Thyroid gland (tissue), 4 donors: Measurements from ENCODE around the gene RHOG. TPM values are rescaled to one million over a fixed set of nuclear protein-coding genes. Genes with fewer than 3 reads are reported as not detected.

Experiments
- DNase-seq, 2 donors: peaks; one replicate each; pipeline ENCODE4 v3.0.0-alpha.2; 2019
- H3K27ac ChIP-seq, 3 donors: fragments of 200-600 bp; sonication (generic); 1 replicate in 2 of 3; 2 replicates in 1 of 3; pipeline ENCODE4 v1.5.1; 2016 to 2019; ENCODE audit warnings: mild to moderate bottlenecking in 1 of 3, moderate library complexity in 1 of 3
- H3K27me3 ChIP-seq: fragments of 200-600 bp; sonication (generic); one replicate; pipeline ENCODE4 v1.5.1; 2019
- H3K36me3 ChIP-seq, 2 donors: fragments of 200-600 bp; sonication (generic); one replicate each; pipeline ENCODE4 v1.5.1; 2016 to 2019
- H3K4me1 ChIP-seq, 2 donors: fragments of 200-600 bp; sonication (generic); one replicate each; pipeline ENCODE4 v1.5.1; 2017 to 2019
- H3K4me3 ChIP-seq, 3 donors: fragments of 200-600 bp; sonication (generic); replicated peaks in 1 of 3; 1 replicate in 2 of 3; 2 replicates in 1 of 3; pipeline ENCODE4 v1.5.1; 2016; ENCODE audit warnings: mild to moderate bottlenecking in 1 of 3
- H3K9me3 ChIP-seq: fragments of 200-600 bp; sonication (generic); one replicate; pipeline ENCODE4 v1.5.1; 2017
- CTCF ChIP-seq, 6 experiments: fragments of 200-600 bp in 3 of 6; fragments of 450-650 bp in 3 of 6; sonication (generic) in 3 of 6; IDR thresholded peaks; one replicate each; pipeline ENCODE4 v1.5.1; 2016 to 2019; ENCODE audit warnings: antibody characterized with exemption in 6 of 6, mild to moderate bottlenecking in 2 of 6, inconsistent platforms in 1 of 6, moderate library complexity in 1 of 6
- POLR2A ChIP-seq, 2 donors: fragments of 450-650 bp; IDR thresholded peaks; one replicate each; pipeline ENCODE4 v1.6.1; 2017; ENCODE audit warnings: antibody characterized with exemption in 2 of 2, mild to moderate bottlenecking in 2 of 2, moderate library complexity in 1 of 2
- WGBS, 2 donors: methylation state at CpG; one replicate each; pipeline ENCODE4 v1.1.5; 2017; 5-methylcytosine and 5-hydroxymethylcytosine counted together
- intact Hi-C: fragments of 100-400 bp; cut with DNase I; formaldehyde crosslinking; loops from one replicate; pipeline ENCODE4 v1.15.1; 2023
- total RNA-seq, 4 donors: library from RNA; depleted of rRNA; stranded (reverse); fragments of >200 nt; gene quantifications; one replicate each; pipeline ENCODE4 v1.2.3, GENCODE V29; 2016

RHOG gene
- total RNA-seq, 4 donors from 2014 or later: 17.3 to 39.0 (median 27.8) TPM

GRCh38 chr11:3836903-3837302, 3.9 kb downstream of the RHOG start:
- Histone ChIP-seq H3K27me3 (no peaks in the 10 kb centered on the region), H3K27ac (no peak overlapping the region), H3K9me3 (no peaks in the 10 kb centered on the region), H3K36me3 (no peaks in the 10 kb centered on the region), H3K4me1 (peaks cover 0 to 40% of the 10 kb centered on the region in 2 donors), H3K4me3 (no peak overlapping the region)
- intact Hi-C loops: no loop called here
- WGBS, 2 donors: 73 to 81% methylated on average over 3 to 5 of the region's 5 CpGs
- TF ChIP-seq CTCF (IDR thresholded peaks at IDR 0.05): no peak
- no peak for DNase-seq

- H3K4me1 ChIP-seq: peaks cover 0 to 38% of the 10 kb centered on the region in 2 donors
- 79 to 80% methylated on average over 4 of the region's 4 CpGs for WGBS, 2 donors
- DNase-seq: no peak
- H3K36me3 ChIP-seq: no peaks in the 10 kb centered on the region
- TF ChIP-seq POLR2A (IDR thresholded peaks at IDR 0.05) (no peak), CTCF (IDR thresholded peaks at IDR 0.05) (no peak)
- no peaks in the 10 kb centered on the region for H3K9me3 ChIP-seq
- no peak overlapping the region for H3K27ac ChIP-seq
- H3K27me3 ChIP-seq: no peaks in the 10 kb centered on the region
- intact Hi-C loops: no loop called here
- no peak overlapping the region for H3K4me3 ChIP-seq
Measured at GRCh38 chr11:3835751-3836150, 5.0 kb downstream of the RHOG start.

- TF ChIP-seq CTCF (IDR thresholded peaks at IDR 0.05) (no peak), POLR2A (IDR thresholded peaks at IDR 0.05) (no peak)
- DNase-seq: no peak
- Histone ChIP-seq H3K9me3 (no peaks in the 10 kb centered on the region), H3K36me3 (no peaks in the 10 kb centered on the region), H3K4me3 (no peak overlapping the region), H3K4me1 (peaks cover 0 to 38% of the 10 kb centered on the region in 2 donors), H3K27ac (no peak overlapping the region), H3K27me3 (no peaks in the 10 kb centered on the region)
- intact Hi-C loops: no loop called here
- WGBS, 2 donors: 77 to 84% methylated on average over 7 of the region's 7 CpGs
Measured at GRCh38 chr11:3834664-3835461, 5.9 kb downstream of the RHOG start.

- no peak overlapping the region for H3K27ac ChIP-seq
- no peaks in the 10 kb centered on the region for H3K9me3 ChIP-seq
- H3K4me3 ChIP-seq: no peak overlapping the region
- H3K4me1 ChIP-seq: peaks cover 0 to 38% of the 10 kb centered on the region in 2 donors
- H3K36me3 ChIP-seq: no peaks in the 10 kb centered on the region
- TF ChIP-seq POLR2A (IDR thresholded peaks at IDR 0.05) (no peak), CTCF (IDR thresholded peaks at IDR 0.05) (no peak)
- DNase-seq: no peak
- no peaks in the 10 kb centered on the region for H3K27me3 ChIP-seq
- WGBS, 2 donors: 78 to 79% methylated on average over 4 of the region's 4 CpGs
- intact Hi-C loops: no loop called here
Measured at GRCh38 chr11:3834349-3834663, 6.5 kb downstream of the RHOG start.

GRCh38 chr11:3833449-3833848, 7.3 kb downstream of the RHOG start:
- no peaks in the 10 kb centered on the region for H3K27me3 ChIP-seq
- TF ChIP-seq POLR2A (IDR thresholded peaks at IDR 0.05) (no peak), CTCF (IDR thresholded peaks at IDR 0.05) (no peak)
- no peaks in the 10 kb centered on the region for H3K36me3 ChIP-seq
- 96% methylated on average over 2 of the region's 2 CpGs for WGBS, 2 donors
- peaks cover 0 to 38% of the 10 kb centered on the region in 2 donors for H3K4me1 ChIP-seq
- H3K27ac ChIP-seq: no peak overlapping the region
- H3K9me3 ChIP-seq: no peaks in the 10 kb centered on the region
- DNase-seq: no peak
- no peak overlapping the region for H3K4me3 ChIP-seq
- intact Hi-C loops: no loop called here
